K562 (cell line): ENCODE measurements around the gene PAPOLB. TPM values are rescaled to one million over a fixed set of nuclear protein-coding genes. Genes with fewer than 3 reads are reported as not detected.

Experiments used
- BRD9 ChIP-seq: fragments of 450-650 bp; IDR thresholded peaks from 2 replicates; pipeline ENCODE4 v1.6.1; 2018; ENCODE audit warnings: low read depth; ENCODE audit not compliant: partially characterized antibody
- BRF1 ChIP-seq: IDR thresholded peaks from 3 replicates; pipeline ENCODE4 v1.6.1; 2011; ENCODE audit warnings: borderline replicate concordance, mild to moderate bottlenecking; ENCODE audit not compliant: insufficient read length; ENCODE audit errors: extremely low read depth
- BRF2 ChIP-seq: IDR thresholded peaks from 3 replicates; pipeline ENCODE4 v1.6.1; 2011; ENCODE audit warnings: borderline replicate concordance, mild to moderate bottlenecking; ENCODE audit not compliant: insufficient read length, insufficient read depth
- FOXP1 ChIP-seq: sonication (generic); formaldehyde crosslinking; IDR thresholded peaks from 2 replicates; pipeline ENCODE4 v1.8.0; 2022; ENCODE audit warnings: mild to moderate bottlenecking, missing genetic modification reagents
- ID3 ChIP-seq, 2 experiments: fragments of 250-450 bp in 1 of 2; fragments of 450-650 bp in 1 of 2; sonication (Bioruptor Pico) in 1 of 2; IDR thresholded peaks; 2 replicates each; pipeline versions ENCODE4 v1.6.1 to v1.8.0; 2016 to 2021; ENCODE audit warnings: mild to moderate bottlenecking in 2 of 2, moderate library complexity in 2 of 2, missing compliant biosample characterization in 1 of 2, missing genetic modification characterization in 1 of 2
- L3MBTL2 ChIP-seq: fragments of 450-650 bp; IDR thresholded peaks from 2 replicates; pipeline ENCODE4 v1.6.1; 2016; ENCODE audit warnings: mild to moderate bottlenecking, moderate library complexity
- PBX2 ChIP-seq, 2 experiments: IDR thresholded peaks in 1 of 2; conservative IDR thresholded peaks in 1 of 2; 2 replicates each; pipeline ENCODE4 v1.6.1; 2016; ENCODE audit warnings: low read depth in 2 of 2, mild to moderate bottlenecking in 1 of 2, missing compliant biosample characterization in 1 of 2, missing genetic modification characterization in 1 of 2, moderate library complexity in 1 of 2
- PHB ChIP-seq: fragments of 250-450 bp; sonication (Bioruptor Pico); IDR thresholded peaks from 2 replicates; pipeline ENCODE4 v1.5.0; 2021
- PML ChIP-seq: IDR thresholded peaks from 2 replicates; pipeline ENCODE4 v1.6.1; 2012; ENCODE audit warnings: low read length, inconsistent platforms
- RFX7 ChIP-seq: fragments of 250-450 bp; sonication (Bioruptor Pico); IDR thresholded peaks from 2 replicates; pipeline ENCODE4 v1.5.1; 2021; ENCODE audit warnings: mild to moderate bottlenecking
- SMAD4 ChIP-seq: fragments of 250-450 bp; sonication (Bioruptor Pico); conservative IDR thresholded peaks from 2 replicates; pipeline ENCODE4 v1.8.0; 2021; ENCODE audit warnings: inconsistent platforms, mild to moderate bottlenecking, moderate library complexity
- ZKSCAN1 ChIP-seq: fragments of 150-350 bp; IDR thresholded peaks from 2 replicates; pipeline ENCODE4 v1.6.1; 2016; ENCODE audit warnings: low read depth, low read length
- ZNF140 ChIP-seq: fragments of 250-450 bp; sonication (Bioruptor Pico); IDR thresholded peaks from 2 replicates; pipeline ENCODE4 v1.8.0; 2021; ENCODE audit warnings: moderate library complexity, mild to moderate bottlenecking, inconsistent platforms
- ZNF146 ChIP-seq: IDR thresholded peaks from one replicate; pipeline ENCODE4 v1.6.1; 2018; ENCODE audit warnings: missing compliant biosample characterization; ENCODE audit not compliant: unreplicated experiment
- ZNF583 ChIP-seq: fragments of 250-450 bp; sonication (Bioruptor Pico); IDR thresholded peaks from 2 replicates; pipeline ENCODE4 v1.4.0; 2020
- polyA plus RNA-seq, 8 experiments: library from polyadenylated mRNA; depleted of rRNA in 4 of 8; stranded (reverse) in 5 of 8; unstranded in 3 of 8; fragments of >200 nt; fragmentation: Nextera tagmentation in 2 of 8; fragmentation: Illumina TruSeq in 1 of 8; extraction: Ambion mirVana in 2 of 8; extraction: Trizol in 1 of 8; gene quantifications; 2 replicates each; pipeline versions ENCODE4 v1.2.1 to v1.2.3, GENCODE V29; 2011 to 2014; ENCODE audit warnings: inconsistent platforms in 1 of 8, missing spikeins in 1 of 8
- total RNA-seq, 7 experiments: library from RNA; depleted of rRNA in 6 of 7; stranded (reverse); fragments of >200 nt in 6 of 7; fragmentation: Illumina TruSeq in 2 of 7; extraction: Trizol in 2 of 7; gene quantifications; 2 replicates each; pipeline versions ENCODE4 v1.2.1 to v1.2.3, GENCODE V29; 2011 to 2021; ENCODE audit warnings: low replicate concordance in 1 of 7
- TF ChIP-seq, protein P1 (sequence below): fragments of 450-650 bp; IDR thresholded peaks from 2 replicates; pipeline ENCODE4 v1.6.1; 2017; ENCODE audit warnings: antibody characterized with exemption, mild to moderate bottlenecking
- TF ChIP-seq, protein P2 (sequence below): sonication (generic); formaldehyde crosslinking; IDR thresholded peaks from 2 replicates; pipeline ENCODE4 v1.8.0; 2022; ENCODE audit warnings: mild to moderate bottlenecking, missing genetic modification reagents, borderline replicate concordance

Gene PAPOLB
- total and polyA plus RNA-seq, 9 of the 15 experiments (the other 6 are each of a cell fraction or from before 2014, with no cell fraction given), result 0.04 to 0.33 (median 0.16) TPM; not detected in 4

DNA sequence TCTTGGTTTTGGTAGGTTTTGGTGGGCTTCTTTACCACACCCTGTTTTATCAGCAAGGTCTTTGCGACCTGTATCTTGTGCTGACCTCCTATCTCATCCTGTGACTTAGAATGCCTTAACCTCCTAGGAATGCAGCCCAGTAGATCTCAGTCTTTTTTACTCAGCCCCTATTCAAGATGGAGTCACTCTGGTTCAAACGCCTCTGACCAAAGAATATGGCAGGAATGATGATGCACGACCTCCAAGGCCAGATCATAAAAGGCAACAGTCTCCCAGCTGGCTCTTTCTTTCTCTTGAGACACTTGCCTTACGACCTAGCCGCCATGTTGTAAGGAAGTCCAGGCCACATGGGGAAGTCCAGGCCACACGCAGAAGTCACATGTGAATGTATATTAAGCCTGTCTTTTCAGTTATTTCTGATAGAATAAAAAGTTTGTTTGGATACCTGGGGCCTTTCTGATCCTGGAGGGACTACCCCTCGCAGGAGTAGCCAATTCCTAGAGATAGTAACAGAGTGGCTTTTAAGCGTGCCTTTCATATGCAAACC is 32.2 kb upstream of the PAPOLB start (continued):
- TF ChIP-seq BRF2, result no peak
- TF ChIP-seq ZKSCAN1, result no peak
- no peak for TF ChIP-seq PHB (CRISPR knock-in tag)
- peak; percentile 67 for TF ChIP-seq SMAD4 (CRISPR knock-in tag)
- no peak for TF ChIP-seq PML
- TF ChIP-seq ZNF140 (CRISPR knock-in tag), result no peak
- no peak for TF ChIP-seq BRD9
- no peak for TF ChIP-seq BRF1
- TF ChIP-seq ZNF583 (CRISPR knock-in tag), result 0 out of 2 replicates have a peak, but pooled peaks have one; percentile 50
- TF ChIP-seq, protein P1, sequence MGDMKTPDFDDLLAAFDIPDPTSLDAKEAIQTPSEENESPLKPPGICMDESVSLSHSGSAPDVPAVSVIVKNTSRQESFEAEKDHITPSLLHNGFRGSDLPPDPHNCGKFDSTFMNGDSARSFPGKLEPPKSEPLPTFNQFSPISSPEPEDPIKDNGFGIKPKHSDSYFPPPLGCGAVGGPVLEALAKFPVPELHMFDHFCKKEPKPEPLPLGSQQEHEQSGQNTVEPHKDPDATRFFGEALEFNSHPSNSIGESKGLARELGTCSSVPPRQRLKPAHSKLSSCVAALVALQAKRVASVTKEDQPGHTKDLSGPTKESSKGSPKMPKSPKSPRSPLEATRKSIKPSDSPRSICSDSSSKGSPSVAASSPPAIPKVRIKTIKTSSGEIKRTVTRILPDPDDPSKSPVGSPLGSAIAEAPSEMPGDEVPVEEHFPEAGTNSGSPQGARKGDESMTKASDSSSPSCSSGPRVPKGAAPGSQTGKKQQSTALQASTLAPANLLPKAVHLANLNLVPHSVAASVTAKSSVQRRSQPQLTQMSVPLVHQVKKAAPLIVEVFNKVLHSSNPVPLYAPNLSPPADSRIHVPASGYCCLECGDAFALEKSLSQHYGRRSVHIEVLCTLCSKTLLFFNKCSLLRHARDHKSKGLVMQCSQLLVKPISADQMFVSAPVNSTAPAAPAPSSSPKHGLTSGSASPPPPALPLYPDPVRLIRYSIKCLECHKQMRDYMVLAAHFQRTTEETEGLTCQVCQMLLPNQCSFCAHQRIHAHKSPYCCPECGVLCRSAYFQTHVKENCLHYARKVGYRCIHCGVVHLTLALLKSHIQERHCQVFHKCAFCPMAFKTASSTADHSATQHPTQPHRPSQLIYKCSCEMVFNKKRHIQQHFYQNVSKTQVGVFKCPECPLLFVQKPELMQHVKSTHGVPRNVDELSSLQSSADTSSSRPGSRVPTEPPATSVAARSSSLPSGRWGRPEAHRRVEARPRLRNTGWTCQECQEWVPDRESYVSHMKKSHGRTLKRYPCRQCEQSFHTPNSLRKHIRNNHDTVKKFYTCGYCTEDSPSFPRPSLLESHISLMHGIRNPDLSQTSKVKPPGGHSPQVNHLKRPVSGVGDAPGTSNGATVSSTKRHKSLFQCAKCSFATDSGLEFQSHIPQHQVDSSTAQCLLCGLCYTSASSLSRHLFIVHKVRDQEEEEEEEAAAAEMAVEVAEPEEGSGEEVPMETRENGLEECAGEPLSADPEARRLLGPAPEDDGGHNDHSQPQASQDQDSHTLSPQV, result no peak
- no peak for TF ChIP-seq L3MBTL2
- TF ChIP-seq, protein P2, sequence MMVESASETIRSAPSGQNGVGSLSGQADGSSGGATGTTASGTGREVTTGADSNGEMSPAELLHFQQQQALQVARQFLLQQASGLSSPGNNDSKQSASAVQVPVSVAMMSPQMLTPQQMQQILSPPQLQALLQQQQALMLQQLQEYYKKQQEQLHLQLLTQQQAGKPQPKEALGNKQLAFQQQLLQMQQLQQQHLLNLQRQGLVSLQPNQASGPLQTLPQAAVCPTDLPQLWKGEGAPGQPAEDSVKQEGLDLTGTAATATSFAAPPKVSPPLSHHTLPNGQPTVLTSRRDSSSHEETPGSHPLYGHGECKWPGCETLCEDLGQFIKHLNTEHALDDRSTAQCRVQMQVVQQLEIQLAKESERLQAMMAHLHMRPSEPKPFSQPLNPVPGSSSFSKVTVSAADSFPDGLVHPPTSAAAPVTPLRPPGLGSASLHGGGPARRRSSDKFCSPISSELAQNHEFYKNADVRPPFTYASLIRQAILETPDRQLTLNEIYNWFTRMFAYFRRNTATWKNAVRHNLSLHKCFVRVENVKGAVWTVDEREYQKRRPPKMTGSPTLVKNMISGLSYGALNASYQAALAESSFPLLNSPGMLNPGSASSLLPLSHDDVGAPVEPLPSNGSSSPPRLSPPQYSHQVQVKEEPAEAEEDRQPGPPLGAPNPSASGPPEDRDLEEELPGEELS (CRISPR knock-in tag), result no peak
- TF ChIP-seq FOXP1 (CRISPR knock-in tag), result no peak
- TF ChIP-seq ZNF146 (CRISPR knock-in tag), result no peak
- no peak for TF ChIP-seq PBX2 (CRISPR knock-in tag; IDR thresholded peaks at IDR 0.05; ENCODE audit: low read depth)
- no peak for TF ChIP-seq PBX2 (tag; conservative IDR thresholded peaks at IDR 0.05; ENCODE audit: low read depth)
- TF ChIP-seq ID3 (CRISPR knock-in tag; IDR thresholded peaks at IDR 0.05), result no peak
- TF ChIP-seq ID3 (tag; IDR thresholded peaks at IDR 0.05), result 0 out of 2 replicates have a peak, but pooled peaks have one; percentile 28
- TF ChIP-seq RFX7, result no peak
